NCI-H146 treated with DMSO at 0.1 percent for 48 hours (cell line): ENCODE results near the gene JPH3.

Experiments
- DNase-seq: peaks from one replicate; lab custom pipeline; 2025; ENCODE audit not compliant: unreplicated experiment; lab: John Stamatoyannopoulos, UW

Gene JPH3

GRCh38 chr16:87729266-87729954, 127.1 kb downstream of the JPH3 start:
- no peak for DNase-seq

- no peak for DNase-seq
Observed at GRCh38 chr16:87731607-87732006, 129.3 kb downstream of the JPH3 start.

GRCh38 chr16:87733190-87733589, 130.9 kb downstream of the JPH3 start:
- DNase-seq = no peak

GRCh38 chr16:87734644-87735043, 132.3 kb downstream of the JPH3 start:
- DNase-seq = no peak

GRCh38 chr16:87735270-87736007, 133.1 kb downstream of the JPH3 start:
- DNase-seq = no peak

- DNase-seq = no peak
Observed at GRCh38 chr16:87736008-87736382, 133.7 kb downstream of the JPH3 start.

- no peak for DNase-seq
Observed at GRCh38 chr16:87739801-87740200, 137.5 kb downstream of the JPH3 start.

- DNase-seq = no peak
Observed at GRCh38 chr16:87740441-87740840, 138.1 kb downstream of the JPH3 start.

- DNase-seq = no peak
Observed at GRCh38 chr16:87740909-87741424, 138.7 kb downstream of the JPH3 start.

GRCh38 chr16:87741700-87742415, 139.6 kb downstream of the JPH3 start:
- no peak for DNase-seq

- DNase-seq = no peak
Observed at GRCh38 chr16:87742781-87743490, 140.6 kb downstream of the JPH3 start.

- DNase-seq = no peak
Observed at GRCh38 chr16:87744750-87745514, 142.6 kb downstream of the JPH3 start.

GRCh38 chr16:87746178-87746577, 143.9 kb downstream of the JPH3 start:
- DNase-seq = no peak
